Measurements from ENCODE around the gene HDAC1. TPM values are rescaled to one million over a fixed set of nuclear protein-coding genes. Genes with fewer than 3 reads are reported as not detected.

HDAC1 gene
- total RNA-seq, 1 experiment from 2014 or later: 186 TPM

GRCh38 chr1:32337855-32338636 is 46.2 kb downstream of the HDAC1 start:
- Mint-ChIP-seq H3K9me3 (ENCODE audit: low read depth, unreplicated experiment) (no peaks in the 10 kb centered on the region), H3K4me1 (ENCODE audit: low read depth, unreplicated experiment) (peaks cover 51% of the 10 kb centered on the region), H3K36me3 (ENCODE audit: insufficient read depth, unreplicated experiment) (peaks cover 40% of the 10 kb centered on the region), H3K27ac (ENCODE audit: unreplicated experiment) (peak overlapping the region; percentile 48), H3K4me3 (ENCODE audit: low read depth, unreplicated experiment) (peak overlapping the region; percentile 13), H3K27me3 (ENCODE audit: unreplicated experiment) (no peaks in the 10 kb centered on the region)
- intact Hi-C loops (cut with micrococcal nuclease; ENCODE audit: unreplicated experiment): no loop called here
- BruUV-seq (replicated peaks): no TSS peak
- DNase-seq: peak; percentile 70
- CTCF ChIA-PET: interaction anchor here (0.6 to 0.7 kb wide), 2 partner anchors 158 to 1275 kb away, joined by 3 read pairs; no protein-coding TSS in a partner anchor
- no peak for TF ChIP-seq CTCF (IDR thresholded peaks at IDR 0.05; ENCODE audit: unreplicated experiment)

DNA sequence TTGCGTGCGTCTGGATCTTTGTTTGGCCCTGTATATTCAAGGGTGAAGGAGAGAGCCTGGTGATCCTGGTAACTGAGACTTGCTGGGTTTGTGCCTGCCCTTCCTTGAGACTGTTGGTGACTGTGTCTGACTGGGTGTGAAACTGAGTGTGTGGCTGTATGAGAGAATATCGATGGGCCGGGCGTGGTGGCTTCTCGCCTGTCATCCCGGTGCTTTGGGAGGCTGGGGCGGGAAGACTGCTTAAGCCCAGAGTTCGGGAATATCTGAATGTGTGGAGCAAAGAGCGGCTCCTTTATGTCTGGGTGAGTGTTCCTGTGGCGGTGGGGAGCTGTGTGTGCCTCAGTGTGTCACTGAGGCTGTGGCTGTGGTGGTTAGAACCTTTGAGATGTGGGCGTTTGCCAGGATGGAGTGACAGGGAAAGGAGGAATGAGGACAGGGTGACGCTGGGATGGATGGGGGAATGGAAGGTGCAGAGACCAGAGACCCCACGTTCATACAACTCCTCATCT is 46.8 kb downstream of the HDAC1 start:
- H3K9me3 Mint-ChIP-seq (ENCODE audit: low read depth, unreplicated experiment): no peaks in the 10 kb centered on the region
- intact Hi-C loops (cut with micrococcal nuclease; ENCODE audit: unreplicated experiment): no loop called here
- DNase-seq: peak; percentile 23
- peak overlapping the region; percentile 48 for H3K27ac Mint-ChIP-seq (ENCODE audit: unreplicated experiment)
- H3K27me3 Mint-ChIP-seq (ENCODE audit: unreplicated experiment): no peaks in the 10 kb centered on the region
- H3K4me1 Mint-ChIP-seq (ENCODE audit: low read depth, unreplicated experiment): peaks cover 45% of the 10 kb centered on the region
- CTCF ChIA-PET: no interaction called here
- TF ChIP-seq CTCF (IDR thresholded peaks at IDR 0.05; ENCODE audit: unreplicated experiment): no peak
- H3K36me3 Mint-ChIP-seq (ENCODE audit: insufficient read depth, unreplicated experiment): peaks cover 35% of the 10 kb centered on the region
- BruUV-seq (replicated peaks): no TSS peak
- peak overlapping the region; percentile 13 for H3K4me3 Mint-ChIP-seq (ENCODE audit: low read depth, unreplicated experiment)

- Mint-ChIP-seq H3K27ac (ENCODE audit: unreplicated experiment) (no peak overlapping the region), H3K9me3 (ENCODE audit: low read depth, unreplicated experiment) (no peaks in the 10 kb centered on the region), H3K36me3 (ENCODE audit: insufficient read depth, unreplicated experiment) (peaks cover 28% of the 10 kb centered on the region), H3K4me1 (ENCODE audit: low read depth, unreplicated experiment) (peaks cover 37% of the 10 kb centered on the region), H3K4me3 (ENCODE audit: low read depth, unreplicated experiment) (no peak overlapping the region), H3K27me3 (ENCODE audit: unreplicated experiment) (no peaks in the 10 kb centered on the region)
- no TSS peak for BruUV-seq (replicated peaks)
- DNase-seq: no peak
- CTCF ChIA-PET: no interaction called here
- intact Hi-C loops (cut with micrococcal nuclease; ENCODE audit: unreplicated experiment): no loop called here
- no peak for TF ChIP-seq CTCF (IDR thresholded peaks at IDR 0.05; ENCODE audit: unreplicated experiment)
Observed at GRCh38 chr1:32339363-32339978, 47.6 kb downstream of the HDAC1 start.

DNA sequence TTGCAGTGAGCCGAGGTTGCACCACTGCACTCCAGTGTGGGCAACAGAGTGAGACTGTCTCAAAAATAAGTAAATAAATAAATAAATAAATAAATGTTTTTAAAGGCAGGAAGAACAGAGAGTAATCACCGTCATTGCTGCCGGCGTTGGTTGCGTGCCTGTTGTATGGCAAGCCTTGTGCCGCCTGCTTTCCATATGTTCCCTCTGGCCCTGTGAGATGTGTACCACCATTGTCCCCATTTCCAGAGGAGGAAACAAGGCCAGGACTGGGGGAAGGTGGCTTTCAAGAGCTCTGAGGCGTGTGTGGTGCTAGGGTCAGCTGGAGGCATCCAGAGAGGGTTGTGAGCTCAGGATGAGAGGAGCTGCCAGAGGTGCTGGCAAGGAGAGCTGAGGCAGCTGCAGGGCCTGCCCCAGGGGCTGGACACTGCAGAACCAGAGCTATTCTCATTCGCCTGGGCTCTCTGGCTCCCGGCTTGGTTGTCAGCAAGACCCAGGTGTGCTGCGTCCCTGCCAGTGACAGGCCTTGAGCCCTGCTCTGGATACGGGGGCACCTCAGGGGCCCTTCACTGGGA is 49.4 kb downstream of the HDAC1 start:
- no peak for DNase-seq
- CTCF ChIA-PET: interaction anchor here (1.4 kb wide), 1 partner anchor 19 kb away, joined by 6 read pairs; no protein-coding TSS in a partner anchor
- intact Hi-C loops (cut with micrococcal nuclease; ENCODE audit: unreplicated experiment): no loop called here
- TF ChIP-seq CTCF (IDR thresholded peaks at IDR 0.05; ENCODE audit: unreplicated experiment): no peak
- H3K36me3 Mint-ChIP-seq (ENCODE audit: insufficient read depth, unreplicated experiment): peaks cover 18% of the 10 kb centered on the region
- no peaks in the 10 kb centered on the region for H3K9me3 Mint-ChIP-seq (ENCODE audit: low read depth, unreplicated experiment)
- H3K27ac Mint-ChIP-seq (ENCODE audit: unreplicated experiment): no peak overlapping the region
- H3K4me3 Mint-ChIP-seq (ENCODE audit: low read depth, unreplicated experiment): no peak overlapping the region
- H3K4me1 Mint-ChIP-seq (ENCODE audit: low read depth, unreplicated experiment): peaks cover 54% of the 10 kb centered on the region
- H3K27me3 Mint-ChIP-seq (ENCODE audit: unreplicated experiment): peaks cover 9% of the 10 kb centered on the region
- no TSS peak for BruUV-seq (replicated peaks)
